Measurements from ENCODE around the gene TGFB3. TPM values are rescaled to one million over a fixed set of nuclear protein-coding genes. Genes with fewer than 3 reads are reported as not detected.
"Not testable (repeated sequence)": the region's sequence is repeated elsewhere in the genome, so short reads cannot be mapped to it uniquely, and the experiment has no call there.

TGFB3 gene
- total RNA-seq, 2 donors from 2014 or later: 6.1 to 6.8 TPM

- no peak overlapping the region for H3K4me3 Mint-ChIP-seq
- Histone ChIP-seq H3K36me3 (ENCODE audit: control insufficient read depth, insufficient read depth, low read length) (peaks cover 55% of the 10 kb centered on the region), H3K9ac (ENCODE audit: extremely low read depth, low read length, poor library complexity, severe bottlenecking) (no peak overlapping the region), H3K27me3 (ENCODE audit: control insufficient read depth, insufficient read depth, low read length, poor library complexity, severe bottlenecking) (no peaks in the 10 kb centered on the region), H3K27ac (ENCODE audit: low read depth, low read length) (no peak overlapping the region), H3K4me1 (ENCODE audit: control insufficient read depth, insufficient read depth, low read length) (peaks cover 13% of the 10 kb centered on the region), H3K4me3 (ENCODE audit: low read length) (no peak overlapping the region), H3K9me3 (ENCODE audit: control insufficient read depth, low read length) (peaks cover 16% of the 10 kb centered on the region)
- H3K27ac Mint-ChIP-seq: no peak overlapping the region
- H3K27me3 Mint-ChIP-seq (ENCODE audit: insufficient read depth): no peaks in the 10 kb centered on the region
- H3K36me3 Mint-ChIP-seq (ENCODE audit: low read depth): peaks cover 64% of the 10 kb centered on the region
- no peak for TF ChIP-seq CTCF (conservative IDR thresholded peaks at IDR 0.05)
- no peak for DNase-seq
- H3K4me1 Mint-ChIP-seq: peaks cover 41% of the 10 kb centered on the region
- 80 to 81% methylated on average over 1 of the region's 1 CpG for WGBS, 2 experiments (ENCODE audit: insufficient coverage in 1 of 2, insufficient read length in 1 of 2)
- H3K9me3 Mint-ChIP-seq: peaks cover 5% of the 10 kb centered on the region
These were observed 33.4 kb upstream of the TGFB3 start for GRCh38 chr14:76015191-76015590.

GRCh38 chr14:76012354-76012753 is 30.6 kb upstream of the TGFB3 start:
- Mint-ChIP-seq H3K4me1 (peaks cover 41% of the 10 kb centered on the region), H3K27me3 (ENCODE audit: insufficient read depth) (no peaks in the 10 kb centered on the region), H3K9me3 (no peaks in the 10 kb centered on the region), H3K36me3 (ENCODE audit: low read depth) (peaks cover 62% of the 10 kb centered on the region), H3K27ac (no peak overlapping the region), H3K4me3 (no peak overlapping the region)
- Histone ChIP-seq H3K27ac (ENCODE audit: low read depth, low read length) (no peak overlapping the region), H3K4me1 (ENCODE audit: control insufficient read depth, insufficient read depth, low read length) (peaks cover 13% of the 10 kb centered on the region), H3K9ac (ENCODE audit: extremely low read depth, low read length, poor library complexity, severe bottlenecking) (no peak overlapping the region), H3K4me3 (ENCODE audit: low read length) (no peak overlapping the region), H3K36me3 (ENCODE audit: control insufficient read depth, insufficient read depth, low read length) (peaks cover 60% of the 10 kb centered on the region), H3K27me3 (ENCODE audit: control insufficient read depth, insufficient read depth, low read length, poor library complexity, severe bottlenecking) (no peaks in the 10 kb centered on the region), H3K9me3 (ENCODE audit: control insufficient read depth, low read length) (no peaks in the 10 kb centered on the region)
- no peak for TF ChIP-seq CTCF (conservative IDR thresholded peaks at IDR 0.05)
- WGBS, 2 experiments (ENCODE audit: insufficient coverage in 1 of 2, insufficient read length in 1 of 2): 79 to 91% methylated on average over 9 of the region's 9 CpGs
- DNase-seq: no peak

DNA sequence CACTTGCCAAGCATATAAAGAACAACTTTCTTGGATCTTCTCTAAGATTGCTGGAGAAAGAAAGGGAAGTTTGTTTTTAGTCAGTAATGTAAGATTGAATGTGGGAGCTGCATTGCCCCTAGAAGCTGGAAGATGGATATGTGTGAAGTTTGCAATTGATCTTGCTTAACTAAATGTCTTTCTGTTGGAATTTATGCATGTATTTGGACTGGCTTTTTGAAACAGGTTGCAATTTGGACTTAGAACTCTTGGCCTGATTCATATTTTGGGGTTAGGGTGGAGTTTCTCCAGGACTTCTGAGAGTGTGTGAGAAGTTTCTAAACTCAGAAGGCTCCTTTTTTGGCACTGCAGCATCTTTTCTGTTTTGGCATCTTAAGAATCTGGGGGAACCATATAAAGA is 30.1 kb upstream of the TGFB3 start:
- Mint-ChIP-seq H3K9me3 (no peaks in the 10 kb centered on the region), H3K36me3 (ENCODE audit: low read depth) (peaks cover 62% of the 10 kb centered on the region), H3K4me1 (peaks cover 44% of the 10 kb centered on the region), H3K4me3 (no peak overlapping the region), H3K27ac (no peak overlapping the region), H3K27me3 (ENCODE audit: insufficient read depth) (no peaks in the 10 kb centered on the region)
- peaks cover 15% of the 10 kb centered on the region for H3K4me1 ChIP-seq (ENCODE audit: control insufficient read depth, insufficient read depth, low read length)
- H3K27ac ChIP-seq (ENCODE audit: low read depth, low read length): no peak overlapping the region
- no peak overlapping the region for H3K9ac ChIP-seq (ENCODE audit: extremely low read depth, low read length, poor library complexity, severe bottlenecking)
- H3K36me3 ChIP-seq (ENCODE audit: control insufficient read depth, insufficient read depth, low read length): peaks cover 59% of the 10 kb centered on the region
- H3K9me3 ChIP-seq (ENCODE audit: control insufficient read depth, low read length): no peaks in the 10 kb centered on the region
- H3K4me3 ChIP-seq (ENCODE audit: low read length): no peak overlapping the region
- TF ChIP-seq CTCF (conservative IDR thresholded peaks at IDR 0.05): no peak
- no peak for DNase-seq
- H3K27me3 ChIP-seq (ENCODE audit: control insufficient read depth, insufficient read depth, low read length, poor library complexity, severe bottlenecking): no peaks in the 10 kb centered on the region

DNA sequence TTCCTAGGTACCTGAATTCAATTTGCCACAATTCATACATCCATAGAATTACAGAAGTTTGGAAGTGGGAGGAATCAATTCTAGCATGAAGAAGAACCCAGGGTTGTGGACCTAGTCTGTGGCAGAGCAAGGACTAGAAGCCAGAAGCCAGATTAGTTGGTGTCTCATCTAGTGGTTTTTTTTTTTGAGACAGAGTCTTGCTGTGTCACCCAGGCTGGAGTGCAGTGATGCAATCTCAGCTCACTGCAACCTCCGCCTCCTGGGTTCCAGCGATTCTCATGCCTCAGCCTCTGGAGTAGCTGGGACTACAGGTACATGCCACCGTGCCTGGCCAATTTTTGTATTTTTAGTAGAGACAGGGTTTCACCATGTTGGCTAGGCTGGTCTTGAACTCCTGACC is 27.8 kb upstream of the TGFB3 start:
- Histone ChIP-seq H3K4me1 (ENCODE audit: control insufficient read depth, insufficient read depth, low read length) (peaks cover 13% of the 10 kb centered on the region), H3K9me3 (ENCODE audit: control insufficient read depth, low read length) (peaks cover 12% of the 10 kb centered on the region), H3K36me3 (ENCODE audit: control insufficient read depth, insufficient read depth, low read length) (peaks cover 64% of the 10 kb centered on the region)
- not testable (repeated sequence) for H3K9ac ChIP-seq (ENCODE audit: extremely low read depth, low read length, poor library complexity, severe bottlenecking); H3K27me3 ChIP-seq (ENCODE audit: control insufficient read depth, insufficient read depth, low read length, poor library complexity, severe bottlenecking); H3K27ac ChIP-seq (ENCODE audit: low read depth, low read length); H3K27me3 Mint-ChIP-seq (ENCODE audit: insufficient read depth); H3K4me3 ChIP-seq (ENCODE audit: low read length); DNase-seq; H3K4me3 Mint-ChIP-seq; H3K27ac Mint-ChIP-seq
- WGBS, 2 experiments (ENCODE audit: insufficient coverage in 1 of 2, insufficient read length in 1 of 2): 94 to 99% methylated on average over 3 of the region's 3 CpGs
- peaks cover 12% of the 10 kb centered on the region for H3K9me3 Mint-ChIP-seq
- peaks cover 73% of the 10 kb centered on the region for H3K36me3 Mint-ChIP-seq (ENCODE audit: low read depth)
- peaks cover 43% of the 10 kb centered on the region for H3K4me1 Mint-ChIP-seq

Data from endodermal cell (in vitro differentiated cells).